Chondrocyte (in vitro differentiated cells): ENCODE results near the gene CDK14. TPM values are rescaled to one million over a fixed set of nuclear protein-coding genes. Genes with fewer than 3 reads are reported as not detected.

Source experiments
- DNase-seq: peaks from one replicate; pipeline ENCODE4 v3.0.0; 2021; ENCODE audit warnings: mixed read lengths, low spot score
- H3K27ac Mint-ChIP-seq: one replicate; pipeline ENCODE4 v1.8.0; 2021; ENCODE audit warnings: mild to moderate bottlenecking, moderate library complexity, mixed read lengths; ENCODE audit not compliant: unreplicated experiment
- H3K27me3 Mint-ChIP-seq: 2 replicates; pipeline ENCODE4 v1.8.0; 2021; ENCODE audit warnings: low read depth, mixed read lengths
- H3K36me3 Mint-ChIP-seq: 2 replicates; pipeline ENCODE4 v1.8.0; 2021; ENCODE audit warnings: low read depth, mixed read lengths
- H3K4me1 Mint-ChIP-seq: 2 replicates; pipeline ENCODE4 v1.8.0; 2021; ENCODE audit warnings: low read depth, mild to moderate bottlenecking, mixed read lengths
- H3K4me3 Mint-ChIP-seq: one replicate; pipeline ENCODE4 v1.8.0; 2021; ENCODE audit warnings: mild to moderate bottlenecking, moderate library complexity, mixed read lengths; ENCODE audit not compliant: unreplicated experiment
- H3K9me3 Mint-ChIP-seq: 2 replicates; pipeline ENCODE4 v1.8.0; 2021; ENCODE audit warnings: low read depth, mixed read lengths
- total RNA-seq: library from RNA; stranded (reverse); gene quantifications from 3 replicates; pipeline ENCODE4 v1.2.1, GENCODE V29; 2021
- TF ChIP-seq, protein P1 (sequence below): fragments of 200-600 bp; sonication (generic); IDR thresholded peaks from 2 replicates; pipeline ENCODE4 v1.5.0; 2021; ENCODE audit warnings: antibody characterized with exemption, mild to moderate bottlenecking, moderate library complexity

Gene CDK14
- total RNA-seq, 1 donor from 2014 or later: 61.4 TPM

- no peak overlapping the region for H3K4me3 Mint-ChIP-seq
- peaks cover 3% of the 10 kb centered on the region for H3K9me3 Mint-ChIP-seq
- no peaks in the 10 kb centered on the region for H3K4me1 Mint-ChIP-seq
- H3K36me3 Mint-ChIP-seq: no peaks in the 10 kb centered on the region
- no peak overlapping the region for H3K27ac Mint-ChIP-seq
- no peak for DNase-seq
- TF ChIP-seq, protein P1, sequence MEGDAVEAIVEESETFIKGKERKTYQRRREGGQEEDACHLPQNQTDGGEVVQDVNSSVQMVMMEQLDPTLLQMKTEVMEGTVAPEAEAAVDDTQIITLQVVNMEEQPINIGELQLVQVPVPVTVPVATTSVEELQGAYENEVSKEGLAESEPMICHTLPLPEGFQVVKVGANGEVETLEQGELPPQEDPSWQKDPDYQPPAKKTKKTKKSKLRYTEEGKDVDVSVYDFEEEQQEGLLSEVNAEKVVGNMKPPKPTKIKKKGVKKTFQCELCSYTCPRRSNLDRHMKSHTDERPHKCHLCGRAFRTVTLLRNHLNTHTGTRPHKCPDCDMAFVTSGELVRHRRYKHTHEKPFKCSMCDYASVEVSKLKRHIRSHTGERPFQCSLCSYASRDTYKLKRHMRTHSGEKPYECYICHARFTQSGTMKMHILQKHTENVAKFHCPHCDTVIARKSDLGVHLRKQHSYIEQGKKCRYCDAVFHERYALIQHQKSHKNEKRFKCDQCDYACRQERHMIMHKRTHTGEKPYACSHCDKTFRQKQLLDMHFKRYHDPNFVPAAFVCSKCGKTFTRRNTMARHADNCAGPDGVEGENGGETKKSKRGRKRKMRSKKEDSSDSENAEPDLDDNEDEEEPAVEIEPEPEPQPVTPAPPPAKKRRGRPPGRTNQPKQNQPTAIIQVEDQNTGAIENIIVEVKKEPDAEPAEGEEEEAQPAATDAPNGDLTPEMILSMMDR: no peak
- no peaks in the 10 kb centered on the region for H3K27me3 Mint-ChIP-seq
Observed at GRCh38 chr7:90564455-90564854, 31.7 kb upstream of the CDK14 start.

GRCh38 chr7:90568213-90568612 is 27.9 kb upstream of the CDK14 start:
- Mint-ChIP-seq H3K4me3 (no peak overlapping the region), H3K27ac (no peak overlapping the region), H3K4me1 (no peaks in the 10 kb centered on the region), H3K27me3 (no peaks in the 10 kb centered on the region), H3K9me3 (no peaks in the 10 kb centered on the region), H3K36me3 (no peaks in the 10 kb centered on the region)
- TF ChIP-seq, protein P1: no peak
- no peak for DNase-seq

GRCh38 chr7:90569368-90569767 is 26.8 kb upstream of the CDK14 start:
- DNase-seq: no peak
- Mint-ChIP-seq H3K4me1 (no peaks in the 10 kb centered on the region), H3K4me3 (no peak overlapping the region), H3K36me3 (no peaks in the 10 kb centered on the region), H3K27me3 (no peaks in the 10 kb centered on the region), H3K9me3 (no peaks in the 10 kb centered on the region), H3K27ac (no peak overlapping the region)
- TF ChIP-seq, protein P1: no peak

DNA sequence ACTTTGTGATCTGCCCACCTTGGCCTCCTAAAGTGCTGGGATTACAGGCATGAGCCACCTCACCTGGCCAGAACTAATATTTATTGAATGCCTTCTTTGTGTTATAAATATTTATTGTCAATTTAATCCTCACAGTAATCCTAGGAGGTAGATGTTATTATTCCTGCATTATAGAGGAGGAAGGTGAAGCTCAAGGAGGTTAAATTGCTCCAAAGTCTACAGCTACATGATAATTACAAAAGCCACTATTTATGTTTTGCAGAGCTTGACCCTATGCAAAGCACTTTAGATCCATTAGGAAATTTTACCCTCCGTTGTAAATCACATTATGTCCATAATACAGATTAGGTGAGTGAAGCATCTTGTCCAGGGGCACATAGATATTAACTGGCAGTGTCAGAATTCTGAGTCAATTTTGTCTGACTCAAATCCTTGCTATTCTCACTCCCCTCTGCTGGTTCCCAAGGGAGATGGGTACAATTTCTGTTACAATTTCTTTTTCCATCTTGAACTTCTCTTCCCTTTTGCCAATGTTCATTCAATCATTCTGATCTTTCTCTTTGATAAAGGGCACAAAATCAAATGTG is 25.7 kb upstream of the CDK14 start:
- TF ChIP-seq, protein P1: no peak
- DNase-seq: no peak
- Mint-ChIP-seq H3K36me3 (no peaks in the 10 kb centered on the region), H3K27ac (no peak overlapping the region), H3K4me3 (no peak overlapping the region), H3K9me3 (no peaks in the 10 kb centered on the region), H3K4me1 (no peaks in the 10 kb centered on the region), H3K27me3 (no peaks in the 10 kb centered on the region)

GRCh38 chr7:90574146-90574819 is 21.8 kb upstream of the CDK14 start:
- H3K9me3 Mint-ChIP-seq: no peaks in the 10 kb centered on the region
- no peak overlapping the region for H3K4me3 Mint-ChIP-seq
- TF ChIP-seq, protein P1: no peak
- no peak overlapping the region for H3K27ac Mint-ChIP-seq
- H3K27me3 Mint-ChIP-seq: no peaks in the 10 kb centered on the region
- no peak for DNase-seq
- H3K4me1 Mint-ChIP-seq: peaks cover 5% of the 10 kb centered on the region
- H3K36me3 Mint-ChIP-seq: no peaks in the 10 kb centered on the region
